Measurements from ENCODE around the gene CEP112.

The CEP112 gene

DNA sequence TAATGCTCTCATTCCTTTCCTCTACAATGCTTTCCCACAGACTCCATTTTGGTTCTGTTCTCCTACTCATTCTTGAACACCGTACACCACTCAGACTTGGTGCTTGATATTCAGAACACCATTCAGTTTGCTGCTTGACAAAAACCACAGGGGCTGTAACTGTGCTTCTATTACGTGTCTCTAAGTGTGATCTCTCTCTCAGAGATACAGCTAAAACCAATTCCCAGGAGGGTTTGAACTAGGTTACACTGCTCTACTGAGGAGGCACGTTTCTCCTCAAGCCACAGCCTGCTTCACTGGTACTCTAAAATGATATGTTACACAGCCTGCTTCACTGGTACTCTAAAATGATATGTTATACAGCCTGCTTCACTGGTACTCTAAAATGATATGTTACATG, 175.7 kb downstream of the CEP112 start:
- H3K4me3 ChIP-seq (ENCODE audit: low read depth, low read length), result no peak overlapping the region
- TF ChIP-seq CTCF (IDR thresholded peaks at IDR 0.05; ENCODE audit: low read depth, low read length), result no peak
- no peak for DNase-seq (ENCODE audit: low read depth, low spot score)
- in situ Hi-C loops (cut with HindIII; ENCODE audit: low sequenced_read_pairs), result no loop called here

DNA sequence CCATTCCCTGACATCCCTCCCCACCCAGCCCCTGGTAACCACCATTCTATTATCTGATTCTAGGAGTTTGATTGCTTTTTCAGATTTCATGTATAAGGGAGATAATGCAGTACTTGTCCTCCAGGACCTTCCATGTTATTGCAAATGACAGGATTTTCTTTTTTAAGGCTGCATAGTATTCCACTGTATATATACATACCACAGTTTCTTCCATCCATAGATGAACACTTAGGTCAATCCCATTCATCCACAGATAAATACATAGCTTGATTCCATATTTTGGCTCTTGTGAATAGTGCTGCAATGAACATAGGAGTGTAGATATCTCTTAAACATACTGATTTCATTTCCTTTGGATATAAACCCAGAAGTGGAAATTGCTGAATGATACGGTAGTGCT, 183.3 kb downstream of the CEP112 start:
- in situ Hi-C loops (cut with HindIII; ENCODE audit: low sequenced_read_pairs), result no loop called here

GRCh38 chr17:66006654-66007053, 185.3 kb downstream of the CEP112 start:
- in situ Hi-C loops (cut with HindIII; ENCODE audit: low sequenced_read_pairs), result no loop called here
- H3K4me3 ChIP-seq (ENCODE audit: low read depth, low read length), result no peak overlapping the region
- no peak for DNase-seq (ENCODE audit: low read depth, low spot score)
- no peak for TF ChIP-seq CTCF (IDR thresholded peaks at IDR 0.05; ENCODE audit: low read depth, low read length)

More for the DNA sequence above, 183.3 kb downstream of the CEP112 start:
- no peak for DNase-seq (ENCODE audit: low read depth, low spot score)
- no peak overlapping the region for H3K4me3 ChIP-seq (ENCODE audit: low read depth, low read length)
- TF ChIP-seq CTCF (IDR thresholded peaks at IDR 0.05; ENCODE audit: low read depth, low read length), result no peak

DNA sequence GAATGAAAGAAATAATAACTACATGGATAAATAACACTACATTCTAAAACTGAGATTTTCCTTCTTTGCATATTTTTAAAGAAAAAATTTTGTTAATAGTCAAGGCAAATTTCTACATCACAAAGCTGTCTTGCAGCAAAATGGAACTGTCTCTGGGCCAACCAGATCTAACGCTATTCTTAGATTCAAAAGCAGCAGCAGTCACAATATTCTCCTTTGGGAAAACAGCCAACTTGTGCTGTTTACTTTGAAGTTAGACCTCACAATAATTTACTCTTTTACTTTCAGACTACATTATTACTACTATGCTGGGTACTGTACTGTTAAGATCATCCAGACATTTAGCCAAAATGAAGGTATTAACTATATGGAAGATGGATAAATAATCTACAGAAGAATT, 189.1 kb downstream of the CEP112 start:
- H3K4me3 ChIP-seq (ENCODE audit: low read depth, low read length), result no peak overlapping the region
- DNase-seq (ENCODE audit: low read depth, low spot score), result peak; percentile 17
- TF ChIP-seq CTCF (IDR thresholded peaks at IDR 0.05; ENCODE audit: low read depth, low read length), result no peak
- in situ Hi-C loops (cut with HindIII; ENCODE audit: low sequenced_read_pairs), result no loop called here

DNA sequence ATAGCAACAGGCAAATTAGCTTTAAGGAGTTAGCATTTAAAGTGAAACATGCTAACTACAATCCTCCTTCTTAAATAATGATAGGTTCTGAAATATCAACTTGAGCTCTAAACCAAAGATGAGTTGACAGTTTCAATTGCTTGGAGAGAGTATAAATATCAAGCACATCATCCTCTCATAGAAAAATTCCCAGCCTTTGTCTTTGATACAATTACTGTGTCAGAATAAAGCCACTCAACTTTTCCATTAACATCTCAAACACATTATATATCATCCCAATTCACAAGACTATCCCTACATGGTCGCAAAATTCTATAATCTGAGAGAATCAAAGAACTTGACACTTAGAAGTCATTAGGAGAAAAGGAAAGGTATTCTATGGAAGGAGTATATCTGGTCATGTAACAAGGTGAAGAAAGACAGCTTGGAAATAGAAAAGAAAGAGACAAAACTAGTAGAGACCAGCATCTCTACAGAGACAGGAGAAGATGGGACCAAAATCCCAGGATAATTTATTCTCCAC, 189.8 kb downstream of the CEP112 start:
- in situ Hi-C loops (cut with HindIII; ENCODE audit: low sequenced_read_pairs), result no loop called here
- no peak for DNase-seq (ENCODE audit: low read depth, low spot score)
- TF ChIP-seq CTCF (IDR thresholded peaks at IDR 0.05; ENCODE audit: low read depth, low read length), result no peak
- no peak overlapping the region for H3K4me3 ChIP-seq (ENCODE audit: low read depth, low read length)

DNA sequence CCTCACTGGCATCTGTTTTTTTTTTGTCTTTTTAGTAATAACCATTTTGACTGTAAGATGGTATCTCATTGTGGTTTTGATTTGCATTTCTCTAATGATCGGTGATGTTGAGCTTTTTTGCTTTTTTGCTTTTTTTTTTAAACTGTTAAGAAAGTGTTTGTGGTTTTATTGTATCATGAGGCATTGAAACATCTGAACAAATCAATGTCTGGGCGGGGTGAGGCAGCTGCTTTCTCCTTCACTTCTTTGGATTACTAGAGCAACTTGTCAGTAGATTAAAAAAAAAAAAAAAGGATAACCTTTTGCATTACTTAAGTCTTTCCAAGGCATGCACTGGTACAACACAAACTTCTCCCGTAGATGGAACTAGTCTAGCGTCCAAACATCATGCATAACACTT, 191.7 kb downstream of the CEP112 start:
- no peak for DNase-seq (ENCODE audit: low read depth, low spot score)
- H3K4me3 ChIP-seq (ENCODE audit: low read depth, low read length), result no peak overlapping the region
- in situ Hi-C loops (cut with HindIII; ENCODE audit: low sequenced_read_pairs), result no loop called here

More for the DNA sequence above, 191.7 kb downstream of the CEP112 start:
- no peak for TF ChIP-seq CTCF (IDR thresholded peaks at IDR 0.05; ENCODE audit: low read depth, low read length)
